GM20431 (cell line): ENCODE data around the gene CRYBG1.

Source experiments
- in situ Hi-C: fragments of 300-500 bp; cut with MseI, MboI; formaldehyde crosslinking; loops from one replicate; pipeline ENCODE4 v1.15.0; 2020; ENCODE audit warnings: low sequenced_read_pairs; ENCODE audit not compliant: unreplicated experiment

Gene CRYBG1

GRCh38 chr6:106450653-106451052, 90.1 kb downstream of the CRYBG1 start:
- in situ Hi-C loops = no loop called here

- in situ Hi-C loops = no loop called here
These were observed 90.9 kb downstream of the CRYBG1 start for GRCh38 chr6:106451439-106451838.

- in situ Hi-C loops = no loop called here
These were observed 92.1 kb downstream of the CRYBG1 start for GRCh38 chr6:106452628-106453027.

GRCh38 chr6:106453756-106454367, 93.3 kb downstream of the CRYBG1 start:
- in situ Hi-C loops = no loop called here

GRCh38 chr6:106456756-106457155, 96.2 kb downstream of the CRYBG1 start:
- in situ Hi-C loops = no loop called here

GRCh38 chr6:106458021-106458986, 97.8 kb downstream of the CRYBG1 start:
- in situ Hi-C loops = no loop called here

- in situ Hi-C loops = no loop called here
These were observed 100.0 kb downstream of the CRYBG1 start for GRCh38 chr6:106460481-106460880.

GRCh38 chr6:106461084-106461483, 100.6 kb downstream of the CRYBG1 start:
- in situ Hi-C loops = no loop called here

- in situ Hi-C loops = no loop called here
These were observed 102.5 kb downstream of the CRYBG1 start for GRCh38 chr6:106462923-106463557.

- in situ Hi-C loops = no loop called here
These were observed 105.7 kb downstream of the CRYBG1 start for GRCh38 chr6:106466211-106466610.

GRCh38 chr6:106468935-106469334, 108.4 kb downstream of the CRYBG1 start:
- in situ Hi-C loops = no loop called here

- in situ Hi-C loops = no loop called here
These were observed 109.4 kb downstream of the CRYBG1 start for GRCh38 chr6:106469882-106470281.

- in situ Hi-C loops = no loop called here
These were observed 109.8 kb downstream of the CRYBG1 start for GRCh38 chr6:106470316-106470715.

GRCh38 chr6:106470811-106471210, 110.3 kb downstream of the CRYBG1 start:
- in situ Hi-C loops = no loop called here

- in situ Hi-C loops = no loop called here
These were observed 113.3 kb downstream of the CRYBG1 start for GRCh38 chr6:106473812-106474211.

- in situ Hi-C loops = no loop called here
These were observed 113.9 kb downstream of the CRYBG1 start for GRCh38 chr6:106474466-106474865.

- in situ Hi-C loops = no loop called here
These were observed 114.8 kb downstream of the CRYBG1 start for GRCh38 chr6:106475284-106475683.

- in situ Hi-C loops = no loop called here
These were observed 116.0 kb downstream of the CRYBG1 start for GRCh38 chr6:106476331-106477105.

GRCh38 chr6:106477146-106477545, 116.6 kb downstream of the CRYBG1 start:
- in situ Hi-C loops = no loop called here

GRCh38 chr6:106477790-106478189, 117.3 kb downstream of the CRYBG1 start:
- in situ Hi-C loops = no loop called here
